ENCODE results near the gene VKORC1.

Gene VKORC1

DNA sequence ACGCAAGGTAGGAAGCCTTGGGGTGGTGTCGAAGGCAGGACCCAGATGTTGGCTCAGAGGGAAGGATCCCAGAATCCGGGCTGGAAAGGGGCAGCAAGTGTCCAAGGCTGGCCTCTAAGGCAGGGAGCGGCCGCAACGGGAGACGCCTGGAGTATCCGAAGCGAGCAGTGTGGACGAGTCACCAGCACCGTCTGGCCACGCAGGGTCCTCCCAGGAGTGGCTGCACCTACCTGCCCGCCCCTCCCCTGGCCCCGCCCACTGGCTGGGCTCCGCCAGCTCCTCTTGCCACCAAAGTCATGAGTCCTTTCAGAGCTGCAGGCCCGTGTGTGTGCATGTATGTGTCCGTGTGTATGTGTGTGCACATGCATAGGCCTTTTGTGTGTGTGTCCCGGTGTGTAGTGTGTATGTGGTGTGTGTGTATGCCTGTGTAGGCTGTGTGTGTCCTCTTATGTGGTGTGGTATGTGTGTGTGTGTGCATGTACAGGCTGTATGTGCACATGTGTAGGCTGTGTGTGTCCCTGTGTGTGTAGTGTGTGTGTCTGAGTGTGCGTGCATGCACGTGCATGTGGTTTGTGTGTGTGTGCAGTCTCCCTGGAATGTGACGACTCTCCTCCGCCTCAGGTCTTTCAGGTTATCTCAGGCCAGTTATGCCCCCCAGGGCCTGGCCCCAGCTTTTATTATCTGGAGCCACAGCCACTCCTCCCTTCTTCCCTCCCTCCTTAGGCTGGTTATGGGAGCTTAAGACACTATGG lies 41.1 kb upstream of the VKORC1 start, which contains the start of gene PRSS8:
Gene PRSS8 (minus strand): TSS at position 193 of the 752 bp plus-strand sequence. CDS start 229 bp downstream, outside the sequence.
- Histone ChIP-seq H3K4me1 (ENCODE audit: control insufficient read depth, insufficient read depth, low read length, poor library complexity, severe bottlenecking) (peaks cover 25% of the 10 kb centered on the region), H3K4me3 (ENCODE audit: extremely low read depth, insufficient read depth, low read length, poor library complexity, severe bottlenecking) (peak within 1 kb of the TSS; percentile 27), H3K36me3 (ENCODE audit: control insufficient read depth, insufficient read depth, low read length) (peaks cover 10% of the 10 kb centered on the region), H3K27ac (ENCODE audit: low read depth, low read length, severe bottlenecking) (no peak within 1 kb of the TSS), H3K9me3 (ENCODE audit: control insufficient read depth, low read length) (no peaks in the 10 kb centered on the region)
- 35 to 46% methylated on average over 15 to 21 of the region's 22 CpGs for WGBS, 2 experiments (ENCODE audit: insufficient coverage in 2 of 2)

DNA sequence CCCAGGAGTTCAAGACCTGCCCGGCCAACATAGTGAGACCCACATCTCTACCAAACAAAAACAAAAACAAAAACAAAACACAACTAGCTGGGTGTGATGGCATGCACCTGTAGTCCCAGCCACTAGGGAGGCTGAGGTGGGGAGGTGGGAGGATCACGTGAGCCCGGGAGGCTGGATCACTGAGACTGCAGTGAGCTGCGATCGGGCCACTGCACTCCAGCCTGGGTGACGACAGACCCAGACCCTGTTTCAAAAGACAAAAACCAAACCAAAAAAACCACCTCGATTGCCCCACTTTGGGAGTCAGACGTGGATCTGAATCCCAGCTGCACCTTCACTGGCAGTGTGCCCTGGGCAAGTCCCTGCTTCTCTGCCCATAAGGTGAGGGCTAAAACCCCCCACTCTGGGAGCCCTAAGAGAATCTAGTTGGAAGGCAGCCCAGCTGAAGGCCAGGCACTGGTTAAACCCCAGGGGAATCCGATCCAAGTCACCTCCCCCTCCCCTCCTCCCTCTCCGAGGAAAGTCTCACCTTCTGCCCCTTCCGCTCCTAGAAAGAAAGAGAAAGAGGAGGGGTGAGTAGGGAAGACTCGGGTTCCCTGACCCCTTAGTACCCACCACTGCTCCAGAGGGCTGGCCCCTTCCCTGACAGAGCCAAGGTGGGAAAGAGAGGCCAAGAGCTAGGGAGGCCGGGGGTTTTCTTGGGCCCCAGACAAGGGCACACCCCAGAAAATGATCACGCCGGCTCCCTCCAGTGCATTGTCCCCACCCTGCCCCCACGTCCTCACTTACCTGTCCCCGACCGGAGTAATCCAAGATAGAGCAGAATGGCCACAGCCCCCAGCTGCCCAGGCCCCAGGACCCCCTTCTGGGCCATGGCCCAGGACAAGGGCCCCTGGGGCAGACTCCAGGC lies 40.3 kb upstream of the VKORC1 start:
- Histone ChIP-seq H3K36me3 (ENCODE audit: control insufficient read depth, insufficient read depth, low read length) (peaks cover 10% of the 10 kb centered on the region), H3K4me3 (ENCODE audit: extremely low read depth, insufficient read depth, low read length, poor library complexity, severe bottlenecking) (peak overlapping the region; percentile 27), H3K4me1 (ENCODE audit: control insufficient read depth, insufficient read depth, low read length, poor library complexity, severe bottlenecking) (peaks cover 25% of the 10 kb centered on the region), H3K9me3 (ENCODE audit: control insufficient read depth, low read length) (no peaks in the 10 kb centered on the region), H3K27ac (ENCODE audit: low read depth, low read length, severe bottlenecking) (no peak overlapping the region)
- 17 to 19% methylated on average over 8 to 11 of the region's 18 CpGs for WGBS, 2 experiments (ENCODE audit: insufficient coverage in 2 of 2)

DNA sequence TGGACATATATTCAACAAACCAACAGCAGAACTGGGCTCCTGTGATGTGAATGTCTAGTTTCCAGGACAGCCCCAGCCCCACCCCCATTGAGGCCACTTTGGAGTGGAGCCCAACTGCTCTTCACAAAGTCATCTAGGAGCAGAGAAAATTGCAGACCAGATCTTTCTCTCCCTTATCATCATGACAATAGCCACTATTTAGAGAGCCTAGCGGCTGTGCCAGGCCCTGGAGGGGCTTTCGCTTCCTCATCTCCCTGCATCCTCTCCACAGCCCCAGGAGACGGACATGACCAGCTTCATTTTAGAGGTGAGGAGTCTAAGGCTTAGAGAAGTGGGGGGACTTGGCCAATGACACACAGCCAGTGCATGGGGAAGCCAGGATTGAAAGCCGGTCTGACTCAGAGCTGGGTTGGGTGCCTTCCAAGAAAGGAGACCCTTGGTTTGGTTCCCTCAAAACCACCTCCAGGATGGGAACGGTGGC lies 39.5 kb upstream of the VKORC1 start:
- Histone ChIP-seq H3K4me3 (ENCODE audit: extremely low read depth, insufficient read depth, low read length, poor library complexity, severe bottlenecking) (peak overlapping the region; percentile 27), H3K9me3 (ENCODE audit: control insufficient read depth, low read length) (no peaks in the 10 kb centered on the region), H3K27ac (ENCODE audit: low read depth, low read length, severe bottlenecking) (no peak overlapping the region), H3K36me3 (ENCODE audit: control insufficient read depth, insufficient read depth, low read length) (peaks cover 10% of the 10 kb centered on the region), H3K4me1 (ENCODE audit: control insufficient read depth, insufficient read depth, low read length, poor library complexity, severe bottlenecking) (peaks cover 22% of the 10 kb centered on the region)
- WGBS, 2 experiments (ENCODE audit: insufficient coverage in 2 of 2) = 22 to 31% methylated on average over 2 to 3 of the region's 5 CpGs

DNA sequence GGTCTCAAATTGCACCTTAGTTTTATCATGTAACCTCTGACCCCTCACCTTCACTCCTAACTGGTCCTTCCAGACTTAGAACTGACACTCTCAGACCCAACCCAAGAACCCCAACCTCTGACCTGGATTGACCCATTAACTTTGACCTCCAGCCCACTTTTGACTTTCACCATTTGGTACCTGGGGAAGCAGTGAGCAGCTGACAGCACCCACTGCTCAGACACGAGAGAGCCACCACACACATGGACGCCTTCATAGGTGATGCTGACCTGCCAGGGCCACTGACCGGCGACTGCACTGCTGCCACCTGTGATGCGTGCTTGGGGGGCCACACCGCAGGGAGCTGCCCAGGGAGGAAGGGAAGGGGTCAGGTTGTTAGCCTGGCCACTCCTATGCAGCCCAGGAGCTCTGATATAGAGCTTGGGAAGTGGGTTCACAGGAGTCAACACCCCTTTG lies 38.5 kb upstream of the VKORC1 start:
- Histone ChIP-seq H3K9me3 (ENCODE audit: control insufficient read depth, low read length) (no peaks in the 10 kb centered on the region), H3K4me1 (ENCODE audit: control insufficient read depth, insufficient read depth, low read length, poor library complexity, severe bottlenecking) (peaks cover 16% of the 10 kb centered on the region), H3K36me3 (ENCODE audit: control insufficient read depth, insufficient read depth, low read length) (peaks cover 14% of the 10 kb centered on the region), H3K4me3 (ENCODE audit: extremely low read depth, insufficient read depth, low read length, poor library complexity, severe bottlenecking) (no peak overlapping the region), H3K27ac (ENCODE audit: low read depth, low read length, severe bottlenecking) (no peak overlapping the region)
- 100% methylated on average over 4 to 6 of the region's 6 CpGs for WGBS, 2 experiments (ENCODE audit: insufficient coverage in 2 of 2)

DNA sequence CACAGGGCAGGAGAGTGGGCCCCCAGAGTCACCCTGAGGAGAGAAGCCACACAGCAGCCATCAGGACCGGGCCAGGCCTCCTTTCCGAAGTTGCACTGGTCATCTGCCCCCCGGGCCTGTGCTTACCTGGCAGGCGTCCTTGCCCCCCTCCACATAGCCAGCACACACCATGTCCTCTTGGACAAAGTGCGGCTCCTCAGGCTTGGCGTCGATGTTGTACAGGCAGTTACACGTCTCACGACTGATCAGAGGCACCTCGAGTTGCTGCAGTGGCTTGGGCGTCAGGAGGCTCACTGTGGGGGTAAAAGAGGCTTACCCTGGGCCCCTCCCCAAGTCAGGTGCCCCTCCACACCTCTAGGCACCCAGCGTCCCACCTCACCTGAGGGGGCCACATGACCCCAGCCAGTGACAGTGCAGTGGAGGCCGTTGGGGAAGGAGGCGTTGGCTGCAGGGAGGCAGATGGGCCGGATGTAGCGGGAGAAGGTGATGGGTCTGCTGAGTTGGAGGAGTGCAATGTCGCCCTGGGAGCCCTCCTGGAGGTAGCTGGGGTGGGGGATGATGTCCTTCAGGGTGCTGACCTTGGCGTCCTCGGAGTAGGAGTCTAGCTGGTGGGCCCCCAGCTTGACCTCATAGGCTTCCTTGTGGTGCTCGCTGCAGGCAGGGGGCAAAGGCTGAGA lies 37.8 kb upstream of the VKORC1 start:
- Histone ChIP-seq H3K4me3 (ENCODE audit: extremely low read depth, insufficient read depth, low read length, poor library complexity, severe bottlenecking) (no peak overlapping the region), H3K4me1 (ENCODE audit: control insufficient read depth, insufficient read depth, low read length, poor library complexity, severe bottlenecking) (peaks cover 16% of the 10 kb centered on the region), H3K27ac (ENCODE audit: low read depth, low read length, severe bottlenecking) (no peak overlapping the region), H3K9me3 (ENCODE audit: control insufficient read depth, low read length) (no peaks in the 10 kb centered on the region), H3K36me3 (ENCODE audit: control insufficient read depth, insufficient read depth, low read length) (peaks cover 20% of the 10 kb centered on the region)
- 94 to 95% methylated on average over 12 to 16 of the region's 20 CpGs for WGBS, 2 experiments (ENCODE audit: insufficient coverage in 2 of 2)

DNA sequence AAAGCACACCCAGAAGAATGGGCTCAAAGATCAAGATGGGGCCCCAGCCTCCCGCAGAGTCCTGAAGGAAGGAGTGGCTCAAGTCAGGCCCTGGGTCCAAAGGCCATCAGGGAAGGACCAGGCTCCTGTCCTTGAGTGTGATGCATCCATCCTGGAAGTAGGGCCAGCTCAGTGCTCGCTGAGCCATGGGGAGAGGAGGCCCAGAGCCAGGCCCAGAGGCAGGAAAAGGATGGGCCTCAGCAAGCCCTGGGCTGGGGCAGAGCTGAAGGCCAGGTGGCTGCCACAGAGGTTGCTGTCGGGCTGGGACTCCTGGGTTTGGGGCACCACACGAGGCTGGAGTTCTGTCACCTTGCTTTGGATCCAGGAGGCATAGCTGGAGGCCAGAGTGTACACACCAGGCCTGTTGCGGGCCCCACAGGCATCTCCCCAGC lies 37.3 kb upstream of the VKORC1 start:
- H3K9me3 ChIP-seq (ENCODE audit: control insufficient read depth, low read length) = no peaks in the 10 kb centered on the region
- H3K4me3 ChIP-seq (ENCODE audit: extremely low read depth, insufficient read depth, low read length, poor library complexity, severe bottlenecking) = no peak overlapping the region
- H3K4me1 ChIP-seq (ENCODE audit: control insufficient read depth, insufficient read depth, low read length, poor library complexity, severe bottlenecking) = peaks cover 16% of the 10 kb centered on the region
- H3K36me3 ChIP-seq (ENCODE audit: control insufficient read depth, insufficient read depth, low read length) = peaks cover 24% of the 10 kb centered on the region
- H3K27ac ChIP-seq (ENCODE audit: low read depth, low read length, severe bottlenecking) = no peak overlapping the region
- 89 to 96% methylated on average over 5 of the region's 5 CpGs for WGBS, 2 experiments (ENCODE audit: insufficient coverage in 2 of 2)

DNA sequence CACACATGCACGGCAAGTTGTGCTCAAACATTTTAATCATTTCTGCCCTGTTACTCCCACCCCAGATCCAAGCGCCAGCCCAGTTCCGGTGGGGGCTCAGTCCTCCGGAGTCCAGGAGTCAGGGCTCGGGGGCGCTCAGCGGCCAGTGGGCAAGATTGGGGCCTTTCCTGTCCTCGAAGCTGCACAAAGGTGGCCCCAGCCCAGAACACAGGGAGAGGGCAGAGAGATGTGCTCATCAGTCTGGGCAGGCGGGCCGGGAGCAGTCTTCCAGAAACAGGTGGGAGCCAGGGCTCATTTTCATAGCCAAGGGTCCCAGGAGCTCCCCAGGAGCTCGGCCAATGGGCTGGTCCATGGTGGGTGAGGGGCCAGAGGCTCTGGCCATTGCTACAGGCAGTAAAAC lies 36.8 kb upstream of the VKORC1 start:
- Histone ChIP-seq H3K27ac (ENCODE audit: low read depth, low read length, severe bottlenecking) (no peak overlapping the region), H3K4me3 (ENCODE audit: extremely low read depth, insufficient read depth, low read length, poor library complexity, severe bottlenecking) (no peak overlapping the region), H3K4me1 (ENCODE audit: control insufficient read depth, insufficient read depth, low read length, poor library complexity, severe bottlenecking) (peaks cover 16% of the 10 kb centered on the region), H3K9me3 (ENCODE audit: control insufficient read depth, low read length) (no peaks in the 10 kb centered on the region), H3K36me3 (ENCODE audit: control insufficient read depth, insufficient read depth, low read length) (peaks cover 24% of the 10 kb centered on the region)
- 95 to 96% methylated on average over 10 of the region's 11 CpGs for WGBS, 2 experiments (ENCODE audit: insufficient coverage in 2 of 2)

DNA sequence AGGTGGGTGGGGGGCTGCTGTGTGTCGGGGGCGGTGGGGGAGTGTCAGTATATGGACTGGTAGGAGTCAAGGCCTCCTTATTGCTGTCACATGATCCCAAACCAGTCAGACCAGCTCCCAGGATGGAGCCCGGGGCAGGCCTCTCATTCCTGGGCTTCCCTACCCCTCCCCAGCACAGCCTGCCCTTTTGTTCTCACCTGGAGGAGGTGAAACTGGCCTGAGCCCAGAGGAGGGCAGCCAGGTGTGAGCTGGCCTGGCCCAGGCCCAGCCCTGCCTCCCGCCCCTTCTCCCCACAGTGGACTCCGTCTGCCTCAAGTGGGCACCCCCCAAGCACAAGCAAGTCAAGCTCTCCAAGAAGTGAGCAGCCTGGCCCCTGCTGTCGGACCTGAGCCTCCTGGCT lies 36.3 kb upstream of the VKORC1 start:
- WGBS, 2 experiments (ENCODE audit: insufficient coverage in 2 of 2) = 91 to 100% methylated on average over 2 to 3 of the region's 6 CpGs
- Histone ChIP-seq H3K4me1 (ENCODE audit: control insufficient read depth, insufficient read depth, low read length, poor library complexity, severe bottlenecking) (peaks cover 15% of the 10 kb centered on the region), H3K9me3 (ENCODE audit: control insufficient read depth, low read length) (no peaks in the 10 kb centered on the region), H3K36me3 (ENCODE audit: control insufficient read depth, insufficient read depth, low read length) (peaks cover 24% of the 10 kb centered on the region), H3K27ac (ENCODE audit: low read depth, low read length, severe bottlenecking) (no peak overlapping the region), H3K4me3 (ENCODE audit: extremely low read depth, insufficient read depth, low read length, poor library complexity, severe bottlenecking) (no peak overlapping the region)

DNA sequence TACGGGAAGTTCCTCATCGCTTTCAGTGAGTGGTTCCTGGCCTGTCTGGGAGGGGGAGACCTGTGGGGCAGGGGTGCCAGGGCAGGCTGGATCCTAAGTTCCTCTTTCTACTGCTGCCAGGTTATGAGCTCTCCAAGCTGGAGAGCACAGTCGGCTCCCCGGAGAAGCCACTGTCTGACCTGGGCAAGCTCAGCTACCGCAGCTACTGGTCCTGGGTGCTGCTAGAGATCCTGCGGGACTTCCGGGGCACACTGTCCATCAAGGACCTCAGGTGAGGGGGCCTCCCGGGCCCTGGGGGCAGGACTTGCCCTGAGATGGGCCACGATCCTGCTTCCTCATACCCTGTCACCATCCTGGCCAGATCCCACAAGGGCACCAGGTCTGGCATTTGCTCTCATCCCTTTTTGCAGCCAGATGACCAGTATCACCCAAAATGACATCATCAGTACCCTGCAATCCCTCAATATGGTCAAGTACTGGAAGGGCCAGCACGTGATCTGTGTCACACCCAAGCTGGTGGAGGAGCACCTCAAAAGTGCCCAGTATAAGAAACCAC lies 35.8 kb upstream of the VKORC1 start:
- WGBS, 2 experiments (ENCODE audit: insufficient coverage in 2 of 2) = 94 to 97% methylated on average over 7 to 9 of the region's 10 CpGs

More for the DNA sequence above, 35.8 kb upstream of the VKORC1 start:
- H3K27ac ChIP-seq (ENCODE audit: low read depth, low read length, severe bottlenecking) = no peak overlapping the region
- H3K4me1 ChIP-seq (ENCODE audit: control insufficient read depth, insufficient read depth, low read length, poor library complexity, severe bottlenecking) = peaks cover 11% of the 10 kb centered on the region
- H3K36me3 ChIP-seq (ENCODE audit: control insufficient read depth, insufficient read depth, low read length) = peaks cover 24% of the 10 kb centered on the region
- H3K4me3 ChIP-seq (ENCODE audit: extremely low read depth, insufficient read depth, low read length, poor library complexity, severe bottlenecking) = no peak overlapping the region
- H3K9me3 ChIP-seq (ENCODE audit: control insufficient read depth, low read length) = no peaks in the 10 kb centered on the region
